GM19238 (cell line): ENCODE results near the gene SIPA1L3.

Source experiments
- DNase-seq: peaks from one replicate; pipeline ENCODE4 v3.0.0; 2011; ENCODE audit warnings: low spot score; ENCODE audit not compliant: insufficient read length

SIPA1L3 gene

DNA sequence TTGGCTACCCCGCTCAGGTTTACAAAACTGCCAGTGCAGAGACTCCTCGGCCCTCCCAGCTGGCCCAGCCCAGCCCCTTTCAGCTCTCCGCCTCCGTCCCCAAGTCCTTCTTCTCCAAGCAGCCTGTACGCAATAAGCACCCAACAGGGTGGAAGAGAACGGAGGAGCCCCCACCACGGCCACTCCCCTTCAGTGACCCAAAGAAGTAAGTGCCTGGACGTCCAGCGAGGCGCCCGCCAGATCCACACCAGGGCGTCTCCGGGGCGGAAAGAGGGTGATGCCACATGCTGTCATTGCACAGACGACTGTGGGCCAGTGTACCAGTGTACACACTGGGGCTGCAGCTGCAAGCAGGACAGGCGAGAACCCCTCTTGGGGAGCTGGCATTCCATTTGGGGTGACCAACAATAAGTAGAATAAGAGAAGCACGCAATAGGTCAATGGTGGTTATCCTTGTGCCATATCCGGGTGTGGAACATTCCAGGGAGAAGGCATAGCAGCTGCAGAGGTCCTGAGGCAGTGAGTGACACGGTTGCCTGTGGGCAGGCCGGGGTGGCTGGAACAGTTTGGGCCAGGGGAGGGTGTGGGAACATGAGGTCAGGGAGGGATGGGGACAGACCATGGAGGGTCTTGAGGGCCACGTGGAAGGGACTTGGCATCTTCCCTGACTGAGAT, 275.7 kb downstream of the SIPA1L3 start:
- DNase-seq = no peak

- DNase-seq = no peak
Measured at GRCh38 chr19:38183251-38183897, 276.4 kb downstream of the SIPA1L3 start.

DNA sequence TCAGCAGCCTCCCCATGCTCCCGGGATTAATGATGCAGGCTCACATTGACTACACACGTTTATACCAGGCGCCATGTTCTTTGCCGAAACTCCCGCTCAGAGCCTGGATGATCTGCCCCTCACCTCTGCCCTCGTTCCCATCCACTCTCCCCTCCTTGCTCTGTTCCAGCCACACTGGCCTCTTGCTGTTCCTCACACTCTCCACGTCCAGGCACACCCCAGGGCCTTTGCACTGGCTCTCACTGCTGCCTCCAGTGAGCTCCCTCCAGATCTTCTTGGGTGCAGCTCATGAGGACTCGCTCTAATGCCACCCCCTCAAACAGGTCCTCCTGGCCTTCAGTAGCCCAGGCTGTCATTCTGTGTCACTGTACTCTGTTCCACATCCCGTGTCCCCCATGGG, 277.8 kb downstream of the SIPA1L3 start:
- no peak for DNase-seq

- no peak for DNase-seq
Measured at GRCh38 chr19:38185562-38185961, 278.6 kb downstream of the SIPA1L3 start.

DNA sequence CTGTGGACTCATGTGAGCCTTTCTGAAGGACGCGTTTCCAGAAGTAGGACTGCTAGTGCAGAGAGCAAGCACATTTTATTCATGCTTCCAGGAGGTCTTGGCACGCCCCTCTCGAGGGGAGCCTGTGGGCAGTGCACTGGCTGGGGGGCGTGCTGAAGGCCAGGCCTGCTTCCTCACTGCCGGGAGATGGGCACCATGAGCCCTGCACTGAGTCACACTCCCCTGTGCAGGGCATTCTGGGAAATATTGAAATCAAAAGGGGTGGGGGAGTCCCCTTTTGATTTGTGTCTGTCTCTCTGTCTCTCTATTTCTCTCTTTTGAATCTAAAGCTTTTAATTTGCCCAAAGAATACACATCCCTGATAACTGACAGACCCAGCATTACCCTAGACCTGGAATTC, 283.1 kb downstream of the SIPA1L3 start:
- DNase-seq = no peak

- DNase-seq = no peak
Measured at GRCh38 chr19:38190793-38191192, 283.8 kb downstream of the SIPA1L3 start.

DNA sequence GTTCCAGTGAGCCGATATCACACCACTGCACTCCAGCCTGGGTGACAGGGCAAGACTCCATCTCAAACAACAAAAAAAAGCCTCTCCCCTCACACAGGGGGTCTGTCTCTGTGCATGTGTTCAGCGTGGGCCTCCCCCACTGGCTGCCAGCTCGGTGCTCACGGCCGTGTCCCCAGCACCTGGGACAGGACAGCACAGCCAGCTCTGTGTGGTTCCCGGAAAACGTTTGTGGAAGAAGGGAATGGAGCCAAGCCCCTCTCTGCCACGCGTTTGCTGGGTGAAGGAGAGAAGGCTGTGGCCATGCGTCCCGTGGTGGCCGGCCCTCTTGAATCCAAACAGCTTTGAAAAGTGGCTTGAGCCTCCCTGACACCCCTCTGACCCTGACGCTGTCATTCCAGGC, 284.7 kb downstream of the SIPA1L3 start:
- no peak for DNase-seq

DNA sequence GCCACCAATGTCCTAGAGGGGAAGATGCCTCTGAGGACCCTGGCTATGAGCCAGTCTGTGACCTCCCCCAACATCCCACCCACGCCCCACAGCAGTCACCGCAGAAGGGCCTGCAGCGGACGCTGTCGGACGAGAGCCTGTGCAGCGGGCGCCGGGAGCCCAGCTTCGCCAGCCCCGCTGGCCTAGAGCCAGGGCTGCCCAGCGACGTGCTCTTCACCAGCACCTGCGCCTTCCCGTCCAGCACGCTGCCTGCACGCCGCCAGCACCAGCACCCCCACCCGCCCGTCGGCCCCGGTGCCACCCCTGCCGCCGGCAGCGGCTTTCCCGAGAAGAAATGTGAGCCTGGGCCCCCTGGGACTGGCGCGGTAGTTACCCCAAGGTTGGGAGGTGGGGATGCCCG, 286.4 kb downstream of the SIPA1L3 start:
- no peak for DNase-seq

- no peak for DNase-seq
Measured at GRCh38 chr19:38194061-38194701, 287.2 kb downstream of the SIPA1L3 start.

DNA sequence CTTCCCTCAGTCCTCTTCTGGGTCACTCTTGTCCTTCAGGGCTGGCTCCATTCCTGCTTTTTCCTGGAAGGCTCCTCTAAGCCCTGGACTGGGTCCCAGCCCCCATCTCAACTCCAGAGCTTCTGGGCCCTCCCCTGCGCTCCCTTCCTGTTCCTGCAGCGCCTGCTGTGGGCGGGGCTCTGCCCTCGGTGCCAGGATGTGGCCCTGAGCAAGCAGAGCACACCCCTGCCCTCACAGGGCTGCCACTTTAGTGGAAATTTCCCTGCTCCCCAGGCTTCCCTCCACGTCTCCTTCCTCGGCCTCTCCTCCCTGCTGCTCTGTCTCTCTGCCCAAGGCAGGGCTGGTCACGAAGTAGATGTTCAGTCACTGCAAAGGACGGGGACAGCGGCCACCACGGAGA, 288.2 kb downstream of the SIPA1L3 start:
- no peak for DNase-seq

DNA sequence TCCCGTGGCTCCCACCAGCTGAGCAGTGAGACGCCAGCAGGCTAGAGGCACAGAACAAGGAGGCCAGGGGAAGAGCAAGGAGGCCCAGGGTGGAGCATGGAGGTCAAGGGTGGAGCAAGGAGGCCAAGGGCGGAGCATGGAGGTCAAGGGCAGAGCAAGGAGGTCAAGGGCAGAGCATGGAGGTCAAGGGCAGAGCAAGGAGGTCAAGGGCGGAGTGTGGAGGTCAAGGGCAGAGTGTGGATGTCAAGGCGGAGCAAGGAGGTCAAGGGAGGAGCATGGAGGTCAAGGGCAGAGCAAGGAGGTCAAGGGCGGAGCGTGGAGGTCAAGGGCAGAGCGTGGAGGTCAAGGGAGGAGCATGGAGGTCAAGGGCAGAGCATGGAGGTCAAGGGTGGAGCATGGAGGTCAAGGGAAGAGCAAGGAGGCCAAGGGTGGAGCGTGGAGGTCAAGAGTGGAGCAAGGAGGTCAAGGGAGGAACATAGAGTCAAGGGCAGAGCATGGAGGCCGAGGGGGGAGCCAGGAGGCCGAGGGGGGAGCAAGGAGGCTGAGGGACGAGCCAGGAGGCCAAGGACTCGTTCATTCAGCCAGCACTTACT, 289.3 kb downstream of the SIPA1L3 start:
- DNase-seq = no peak

DNA sequence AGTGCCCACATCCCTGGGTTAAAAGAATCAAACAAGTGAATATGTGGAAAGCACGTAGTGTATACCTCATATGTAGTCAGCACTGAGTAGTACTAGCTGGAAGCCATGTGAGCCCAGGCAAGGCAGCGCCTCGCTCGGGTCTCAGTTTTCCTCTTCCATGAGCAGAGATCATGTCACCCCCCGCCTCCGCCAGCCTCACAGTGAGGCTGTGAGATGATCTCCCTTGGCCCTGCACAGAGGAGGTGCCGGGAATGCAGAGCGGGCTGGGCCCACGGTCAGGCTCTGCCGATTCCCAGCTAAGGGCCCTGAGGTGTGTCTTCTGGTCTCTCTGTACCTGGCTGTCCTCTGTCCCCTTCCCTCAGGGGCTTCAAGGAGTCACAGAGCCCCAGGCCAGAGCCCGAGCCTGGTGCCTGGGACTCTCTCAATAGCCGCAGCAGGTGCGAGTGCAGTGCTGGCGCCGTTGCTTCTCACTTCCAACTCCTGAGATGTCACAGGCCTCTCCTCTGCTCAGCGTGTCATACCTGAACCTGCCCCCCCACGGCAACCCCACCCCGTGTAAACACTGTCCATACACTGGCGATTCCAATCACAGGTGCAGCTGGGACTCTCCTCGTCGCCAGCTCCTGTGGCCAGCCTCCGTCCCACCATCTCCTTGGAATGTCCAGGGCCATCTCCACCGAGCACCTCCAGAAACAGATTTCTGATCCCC, 290.1 kb downstream of the SIPA1L3 start:
- no peak for DNase-seq

- no peak for DNase-seq
Measured at GRCh38 chr19:38197937-38198704, 291.1 kb downstream of the SIPA1L3 start.

DNA sequence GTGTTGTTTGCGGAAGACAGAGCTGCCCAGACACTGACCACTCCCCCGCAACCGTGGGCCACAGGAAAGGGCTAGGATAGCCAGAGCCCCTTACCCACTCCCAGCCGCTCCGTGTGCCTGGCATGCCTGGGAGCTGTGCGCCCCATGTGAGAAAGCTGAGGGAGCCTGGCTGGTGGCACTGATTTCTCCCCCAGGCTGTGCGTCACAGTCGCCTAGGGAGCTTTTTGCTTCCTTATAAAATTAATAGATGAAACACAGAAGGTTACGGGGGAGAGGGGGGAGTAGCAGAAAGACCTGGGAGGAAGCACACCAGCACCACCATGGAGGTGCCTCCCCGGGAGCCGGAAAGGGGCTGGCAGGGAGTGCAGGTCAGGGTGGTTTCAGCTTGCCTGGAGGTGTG, 292.3 kb downstream of the SIPA1L3 start:
- DNase-seq = no peak

DNA sequence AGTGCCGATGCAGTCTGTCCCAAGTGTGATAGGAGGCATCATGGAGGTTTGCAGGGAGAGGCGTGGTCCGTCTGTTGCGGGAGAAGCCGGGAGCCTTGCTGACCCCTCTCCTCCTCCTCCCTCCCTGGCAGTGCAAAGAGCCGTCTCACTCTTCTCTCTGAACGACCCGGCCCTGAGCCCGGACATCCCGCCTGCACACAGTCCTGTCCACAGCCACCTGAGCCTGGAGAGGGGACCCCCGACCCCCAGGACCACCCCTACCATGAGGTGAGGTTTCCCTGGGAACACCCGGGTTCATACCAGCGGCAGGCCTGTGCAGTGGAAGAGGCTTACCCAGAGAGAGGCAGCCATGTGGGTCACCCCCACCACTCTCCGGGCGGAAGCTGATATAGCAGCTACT, 294.7 kb downstream of the SIPA1L3 start:
- DNase-seq = no peak

DNA sequence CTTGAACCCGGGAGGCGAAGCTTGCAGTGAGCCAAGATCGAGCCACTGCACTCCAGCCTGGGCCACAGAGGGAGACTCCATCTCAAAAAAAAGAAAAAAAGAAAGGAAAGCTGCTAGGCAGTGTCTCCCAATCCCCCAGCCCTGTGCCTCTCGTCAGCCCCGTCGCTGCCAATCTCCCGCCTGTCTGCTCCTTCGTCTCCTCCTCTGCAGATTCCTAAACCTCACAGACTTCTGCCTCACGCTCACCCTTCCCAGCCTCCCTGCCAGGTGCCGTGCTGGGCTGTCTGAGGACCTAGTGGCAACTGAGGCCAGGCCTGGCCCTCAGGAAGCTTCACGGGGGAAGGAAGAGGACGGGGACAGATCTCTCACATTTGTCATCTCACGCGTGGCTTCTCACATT, 295.5 kb downstream of the SIPA1L3 start:
- no peak for DNase-seq

GRCh38 chr19:38203197-38203596, 296.2 kb downstream of the SIPA1L3 start:
- DNase-seq = no peak

GRCh38 chr19:38204096-38204495, 297.1 kb downstream of the SIPA1L3 start:
- DNase-seq = no peak

GRCh38 chr19:38204728-38205127, 297.7 kb downstream of the SIPA1L3 start:
- no peak for DNase-seq

- no peak for DNase-seq
Measured at GRCh38 chr19:38206006-38206745, 299.2 kb downstream of the SIPA1L3 start.
